Hepatocyte (in vitro differentiated cells): ENCODE measurements around the gene CELF4.

Experiments used
- CTCF ChIP-seq: fragments of 200-600 bp; sonication (generic); IDR thresholded peaks from 2 replicates; pipeline ENCODE4 v1.5.1; 2016; ENCODE audit warnings: antibody characterized with exemption, mild to moderate bottlenecking; ENCODE audit not compliant: poor library complexity
- EZH2 ChIP-seq: fragments of 200-600 bp; sonication (generic); IDR thresholded peaks from 2 replicates; pipeline ENCODE4 v1.6.1; 2016; ENCODE audit warnings: antibody characterized with exemption, mild to moderate bottlenecking, borderline replicate concordance
- EZH2phosphoT487 ChIP-seq: fragments of 200-600 bp; sonication (generic); IDR thresholded peaks from one replicate; pipeline ENCODE4 v1.6.1; 2018; ENCODE audit warnings: antibody characterized with exemption, mild to moderate bottlenecking, low read depth, moderate library complexity; ENCODE audit not compliant: unreplicated experiment, severe bottlenecking

- no peak for TF ChIP-seq CTCF
- no peak for TF ChIP-seq EZH2
- no peak for TF ChIP-seq EZH2phosphoT487
Observed at GRCh38 chr18:37210781-37211180, 354.8 kb downstream of the CELF4 start.
